Measurements from ENCODE around the gene KDM4D.

DNA sequence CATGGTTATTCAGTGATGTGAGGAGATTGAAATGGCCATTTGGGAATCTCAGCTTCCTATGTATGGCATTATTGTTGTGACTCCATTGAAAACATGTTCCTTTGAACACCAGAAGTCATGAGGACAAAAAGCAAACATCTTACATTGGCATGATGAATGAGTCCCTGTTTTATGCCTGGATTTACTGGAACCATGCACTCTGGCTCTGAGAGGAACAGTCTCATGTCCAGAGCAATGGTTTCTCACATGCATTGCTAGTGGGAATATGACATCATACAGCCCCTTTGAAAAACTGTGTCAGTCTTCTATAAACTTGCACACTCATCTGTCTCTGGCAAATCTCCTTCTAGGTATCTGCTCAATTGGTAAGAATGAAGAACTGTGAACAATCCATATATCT lies 72.3 kb downstream of the KDM4D start:
- no peak for TF ChIP-seq EP300 (IDR thresholded peaks at IDR 0.05)
- TF ChIP-seq, protein P1, sequence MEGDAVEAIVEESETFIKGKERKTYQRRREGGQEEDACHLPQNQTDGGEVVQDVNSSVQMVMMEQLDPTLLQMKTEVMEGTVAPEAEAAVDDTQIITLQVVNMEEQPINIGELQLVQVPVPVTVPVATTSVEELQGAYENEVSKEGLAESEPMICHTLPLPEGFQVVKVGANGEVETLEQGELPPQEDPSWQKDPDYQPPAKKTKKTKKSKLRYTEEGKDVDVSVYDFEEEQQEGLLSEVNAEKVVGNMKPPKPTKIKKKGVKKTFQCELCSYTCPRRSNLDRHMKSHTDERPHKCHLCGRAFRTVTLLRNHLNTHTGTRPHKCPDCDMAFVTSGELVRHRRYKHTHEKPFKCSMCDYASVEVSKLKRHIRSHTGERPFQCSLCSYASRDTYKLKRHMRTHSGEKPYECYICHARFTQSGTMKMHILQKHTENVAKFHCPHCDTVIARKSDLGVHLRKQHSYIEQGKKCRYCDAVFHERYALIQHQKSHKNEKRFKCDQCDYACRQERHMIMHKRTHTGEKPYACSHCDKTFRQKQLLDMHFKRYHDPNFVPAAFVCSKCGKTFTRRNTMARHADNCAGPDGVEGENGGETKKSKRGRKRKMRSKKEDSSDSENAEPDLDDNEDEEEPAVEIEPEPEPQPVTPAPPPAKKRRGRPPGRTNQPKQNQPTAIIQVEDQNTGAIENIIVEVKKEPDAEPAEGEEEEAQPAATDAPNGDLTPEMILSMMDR (IDR thresholded peaks at IDR 0.05) = no peak
- TF ChIP-seq POLR2A (IDR thresholded peaks at IDR 0.05) = no peak

All from ovary (tissue), 3 donors.